Nephron (organoid): ENCODE results near the gene TOGARAM2.
A peak's percentile ranks its signal among the peaks of the same experiment; 100 is the strongest.

ENCODE experiments used
- H3K27ac Mint-ChIP-seq, 3 experiments: 2 replicates each; pipeline ENCODE4 v1.8.0; 2020; ENCODE audit warnings: mixed read lengths in 3 of 3, mild to moderate bottlenecking in 2 of 3, moderate library complexity in 1 of 3
- H3K27me3 Mint-ChIP-seq: 2 replicates; pipeline ENCODE4 v1.8.0; 2021; ENCODE audit warnings: low read depth, mild to moderate bottlenecking, moderate library complexity, mixed read lengths
- H3K36me3 Mint-ChIP-seq: 2 replicates; pipeline ENCODE4 v1.8.0; 2020; ENCODE audit warnings: low read depth, mixed read lengths
- H3K4me1 Mint-ChIP-seq: 2 replicates; pipeline ENCODE4 v1.8.0; 2020; ENCODE audit warnings: mixed read lengths
- H3K4me3 Mint-ChIP-seq, 3 experiments: 2 replicates each; pipeline ENCODE4 v1.8.0; 2020; ENCODE audit warnings: mild to moderate bottlenecking in 3 of 3, mixed read lengths in 3 of 3, moderate library complexity in 2 of 3
- H3K9me3 Mint-ChIP-seq: 2 replicates; pipeline ENCODE4 v1.8.0; 2020; ENCODE audit warnings: mixed read lengths
- CTCF ChIP-seq, 3 experiments: fragments of 200-600 bp; sonication (generic); IDR thresholded peaks; one replicate each; pipeline ENCODE4 v1.5.0; 2021; ENCODE audit warnings: antibody characterized with exemption in 3 of 3; ENCODE audit not compliant: unreplicated experiment in 3 of 3

The TOGARAM2 gene

GRCh38 chr2:28956415-28956826 lies 24.7 kb upstream of the TOGARAM2 start:
- peak in 1 of 3 experiments; percentile 22 for TF ChIP-seq CTCF (IDR thresholded peaks at IDR 0.05; ENCODE audit: unreplicated experiment in 3 of 3)

GRCh38 chr2:28956890-28957289 lies 24.2 kb upstream of the TOGARAM2 start:
- H3K9me3 Mint-ChIP-seq: no peaks in the 10 kb centered on the region
- H3K27ac Mint-ChIP-seq: no peak overlapping the region

More at GRCh38 chr2:28956415-28956826, 24.7 kb upstream of the TOGARAM2 start:
- no peak overlapping the region for H3K27ac Mint-ChIP-seq
- H3K36me3 Mint-ChIP-seq: no peaks in the 10 kb centered on the region
- no peaks in the 10 kb centered on the region for H3K9me3 Mint-ChIP-seq
- peaks cover 14% of the 10 kb centered on the region for H3K4me1 Mint-ChIP-seq
- peaks cover 28% of the 10 kb centered on the region for H3K27me3 Mint-ChIP-seq
- peak overlapping the region; percentile 26 to 60 (median 53) for H3K4me3 Mint-ChIP-seq

GRCh38 chr2:28958689-28959088 lies 22.4 kb upstream of the TOGARAM2 start:
- Mint-ChIP-seq H3K9me3 (no peaks in the 10 kb centered on the region), H3K27me3 (peaks cover 28% of the 10 kb centered on the region), H3K27ac (no peak overlapping the region), H3K36me3 (no peaks in the 10 kb centered on the region), H3K4me3 (no peak overlapping the region), H3K4me1 (peaks cover 14% of the 10 kb centered on the region)
- TF ChIP-seq CTCF (IDR thresholded peaks at IDR 0.05; ENCODE audit: unreplicated experiment in 3 of 3): peak; percentile 55 to 75 (median 66)

More at GRCh38 chr2:28956890-28957289, 24.2 kb upstream of the TOGARAM2 start:
- H3K4me3 Mint-ChIP-seq: no peak overlapping the region
- H3K36me3 Mint-ChIP-seq: no peaks in the 10 kb centered on the region
- H3K4me1 Mint-ChIP-seq: peaks cover 14% of the 10 kb centered on the region
- peaks cover 28% of the 10 kb centered on the region for H3K27me3 Mint-ChIP-seq
- TF ChIP-seq CTCF (IDR thresholded peaks at IDR 0.05; ENCODE audit: unreplicated experiment in 3 of 3): peak in 1 of 3 experiments; percentile 25

GRCh38 chr2:28960401-28960800 lies 20.7 kb upstream of the TOGARAM2 start:
- Mint-ChIP-seq H3K27me3 (peaks cover 24% of the 10 kb centered on the region), H3K27ac (no peak overlapping the region), H3K4me3 (no peak overlapping the region), H3K36me3 (no peaks in the 10 kb centered on the region), H3K9me3 (peaks cover 3% of the 10 kb centered on the region), H3K4me1 (peaks cover 14% of the 10 kb centered on the region)
- no peak for TF ChIP-seq CTCF (IDR thresholded peaks at IDR 0.05; ENCODE audit: unreplicated experiment in 3 of 3)

- Mint-ChIP-seq H3K9me3 (peaks cover 6% of the 10 kb centered on the region), H3K27me3 (peaks cover 10% of the 10 kb centered on the region), H3K4me1 (peaks cover 10% of the 10 kb centered on the region), H3K27ac (no peak overlapping the region), H3K36me3 (no peaks in the 10 kb centered on the region), H3K4me3 (no peak overlapping the region)
- TF ChIP-seq CTCF (IDR thresholded peaks at IDR 0.05; ENCODE audit: unreplicated experiment in 3 of 3): no peak
Measured at GRCh38 chr2:28962505-28962904, 18.6 kb upstream of the TOGARAM2 start.

- Mint-ChIP-seq H3K27ac (no peak overlapping the region), H3K4me1 (no peaks in the 10 kb centered on the region), H3K9me3 (peaks cover 5% of the 10 kb centered on the region), H3K27me3 (peaks cover 5% of the 10 kb centered on the region), H3K4me3 (no peak overlapping the region), H3K36me3 (no peaks in the 10 kb centered on the region)
- no peak for TF ChIP-seq CTCF (IDR thresholded peaks at IDR 0.05; ENCODE audit: unreplicated experiment in 3 of 3)
Measured at GRCh38 chr2:28970464-28971160, 10.5 kb upstream of the TOGARAM2 start.
